ENCODE results near the gene FBXO36.

The FBXO36 gene

DNA sequence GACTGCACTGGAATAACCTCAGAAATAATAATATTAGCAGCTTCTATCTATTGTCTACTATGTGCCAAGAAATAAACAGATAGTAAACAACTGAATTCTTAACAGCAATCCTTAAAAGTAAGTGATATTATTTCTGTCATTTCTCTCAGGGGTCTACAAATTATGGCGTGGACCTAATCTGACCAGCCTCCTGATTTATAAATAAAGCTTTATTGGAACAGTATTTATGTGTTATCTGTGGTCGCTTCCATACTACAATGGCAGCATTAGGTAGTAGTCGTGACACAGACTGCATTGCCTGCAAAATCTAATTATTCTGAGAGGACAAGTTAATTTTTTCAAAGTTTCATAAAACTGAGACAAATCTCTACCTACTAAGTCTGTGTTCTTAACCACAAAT lies 97.4 kb downstream of the FBXO36 start:
- no peak overlapping the region for H3K4me3 ChIP-seq (ENCODE audit: low read depth, low read length)
- no peak for DNase-seq (ENCODE audit: low read depth)
- TF ChIP-seq MYC (IDR thresholded peaks at IDR 0.05; ENCODE audit: low read depth, low read length) (no peak), CTCF (IDR thresholded peaks at IDR 0.05; ENCODE audit: low read depth, low read length) (no peak), POLR2A (IDR thresholded peaks at IDR 0.05; ENCODE audit: extremely low read depth, insufficient read length) (no peak)
- TF ChIP-seq, protein P1, sequence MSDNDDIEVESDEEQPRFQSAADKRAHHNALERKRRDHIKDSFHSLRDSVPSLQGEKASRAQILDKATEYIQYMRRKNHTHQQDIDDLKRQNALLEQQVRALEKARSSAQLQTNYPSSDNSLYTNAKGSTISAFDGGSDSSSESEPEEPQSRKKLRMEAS (IDR thresholded peaks at IDR 0.05; ENCODE audit: low read depth, low read length): no peak

DNA sequence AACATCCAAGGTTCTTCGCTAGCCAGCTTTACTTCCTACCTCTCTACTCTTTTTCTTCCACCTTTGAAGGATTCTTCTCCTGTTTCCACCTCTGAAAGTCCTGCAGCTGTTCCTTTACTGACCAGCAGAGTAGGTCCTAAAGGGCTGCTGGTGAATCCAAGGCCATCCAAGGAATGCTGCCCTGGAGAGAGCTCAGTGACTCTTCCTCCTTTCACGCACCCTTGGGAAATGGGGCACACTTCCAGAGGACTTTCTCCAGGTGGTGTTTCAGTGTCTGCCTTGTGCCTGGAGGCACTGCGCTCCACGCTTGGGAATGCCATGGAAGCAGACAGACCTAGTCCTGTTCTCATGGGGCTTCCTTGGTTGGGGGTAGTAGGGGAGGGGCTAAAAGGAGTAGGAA lies 101.0 kb downstream of the FBXO36 start:
- TF ChIP-seq MYC (IDR thresholded peaks at IDR 0.05; ENCODE audit: low read depth, low read length): no peak
- TF ChIP-seq CTCF (IDR thresholded peaks at IDR 0.05; ENCODE audit: low read depth, low read length): no peak
- TF ChIP-seq, protein P1 (IDR thresholded peaks at IDR 0.05; ENCODE audit: low read depth, low read length): no peak
- TF ChIP-seq POLR2A (IDR thresholded peaks at IDR 0.05; ENCODE audit: extremely low read depth, insufficient read length): no peak
- no peak overlapping the region for H3K4me3 ChIP-seq (ENCODE audit: low read depth, low read length)
- DNase-seq (ENCODE audit: low read depth): no peak

- no peak overlapping the region for H3K4me3 ChIP-seq (ENCODE audit: low read depth, low read length)
- DNase-seq (ENCODE audit: low read depth): no peak
- TF ChIP-seq POLR2A (IDR thresholded peaks at IDR 0.05; ENCODE audit: extremely low read depth, insufficient read length) (no peak), MYC (IDR thresholded peaks at IDR 0.05; ENCODE audit: low read depth, low read length) (no peak), CTCF (IDR thresholded peaks at IDR 0.05; ENCODE audit: low read depth, low read length) (no peak)
- TF ChIP-seq, protein P1 (IDR thresholded peaks at IDR 0.05; ENCODE audit: low read depth, low read length): no peak
Measured at GRCh38 chr2:230042195-230042594, 119.9 kb downstream of the FBXO36 start.

- no peak overlapping the region for H3K4me3 ChIP-seq (ENCODE audit: low read depth, low read length)
- no peak for DNase-seq (ENCODE audit: low read depth)
- TF ChIP-seq CTCF (IDR thresholded peaks at IDR 0.05; ENCODE audit: low read depth, low read length): no peak
- TF ChIP-seq POLR2A (IDR thresholded peaks at IDR 0.05; ENCODE audit: extremely low read depth, insufficient read length): no peak
- TF ChIP-seq MYC (IDR thresholded peaks at IDR 0.05; ENCODE audit: low read depth, low read length): no peak
- TF ChIP-seq, protein P1 (IDR thresholded peaks at IDR 0.05; ENCODE audit: low read depth, low read length): no peak
Measured at GRCh38 chr2:230043025-230043424, 120.7 kb downstream of the FBXO36 start.

DNA sequence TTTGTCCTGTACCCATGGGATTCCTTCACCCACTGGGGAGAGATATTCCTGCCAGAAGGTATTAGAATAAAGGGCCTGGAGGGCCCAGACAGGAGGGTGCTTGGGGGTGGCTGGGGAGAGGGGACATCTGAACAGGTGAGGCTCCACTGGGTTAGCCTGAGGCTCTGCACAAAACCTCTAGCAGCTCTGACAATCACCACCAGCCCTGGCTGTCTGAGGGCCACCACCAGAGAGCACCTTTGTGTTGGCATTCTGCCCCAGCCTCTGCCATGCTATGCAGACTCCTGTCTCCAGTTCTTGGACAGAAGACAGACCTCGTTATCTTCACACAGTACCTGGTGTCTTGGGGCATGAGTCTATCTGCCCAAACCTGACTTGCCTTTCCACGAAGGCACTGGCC lies 121.2 kb downstream of the FBXO36 start:
- TF ChIP-seq, protein P1 (IDR thresholded peaks at IDR 0.05; ENCODE audit: low read depth, low read length): no peak
- TF ChIP-seq CTCF (IDR thresholded peaks at IDR 0.05; ENCODE audit: low read depth, low read length) (no peak), MYC (IDR thresholded peaks at IDR 0.05; ENCODE audit: low read depth, low read length) (no peak), POLR2A (IDR thresholded peaks at IDR 0.05; ENCODE audit: extremely low read depth, insufficient read length) (no peak)
- DNase-seq (ENCODE audit: low read depth): no peak
- no peak overlapping the region for H3K4me3 ChIP-seq (ENCODE audit: low read depth, low read length)

DNA sequence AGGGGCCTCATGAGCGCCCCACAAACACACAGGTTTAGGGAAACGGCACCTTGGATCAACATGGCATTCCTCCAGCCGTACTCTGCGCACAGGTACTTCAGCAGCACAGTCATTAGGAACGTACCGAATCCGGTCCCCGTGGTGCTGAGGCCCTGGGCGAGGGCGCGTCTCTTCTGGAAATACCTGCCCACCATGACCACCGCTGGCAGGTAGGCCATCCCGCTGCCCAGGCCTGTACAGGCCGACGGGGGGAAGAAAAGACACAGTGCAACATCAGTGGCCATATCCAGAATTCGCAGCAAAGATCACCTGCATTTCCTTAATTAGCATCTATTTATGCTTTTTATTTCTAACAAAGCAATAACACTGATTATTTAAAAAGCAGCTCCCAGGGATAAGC lies 124.2 kb downstream of the FBXO36 start:
- TF ChIP-seq CTCF (IDR thresholded peaks at IDR 0.05; ENCODE audit: low read depth, low read length): no peak
- no peak overlapping the region for H3K4me3 ChIP-seq (ENCODE audit: low read depth, low read length)
- DNase-seq (ENCODE audit: low read depth): no peak
